GM19239 (cell line): ENCODE data around the gene SIGLEC15.
A peak's percentile ranks its signal among the peaks of the same experiment; 100 is the strongest.
"Not testable (repeated sequence)": the region's sequence is repeated elsewhere in the genome, so short reads cannot be mapped to it uniquely, and the experiment has no call there.

Experiments used
- DNase-seq: peaks from one replicate; pipeline ENCODE4 v3.0.0; 2011; ENCODE audit warnings: low spot score; ENCODE audit not compliant: insufficient read length
- FAIRE-seq: peaks from 2 replicates; lab custom pipeline; 2011; peaks lifted over from hg19 to GRCh38; lab: Jason Lieb, UNC

The SIGLEC15 gene, protein sequence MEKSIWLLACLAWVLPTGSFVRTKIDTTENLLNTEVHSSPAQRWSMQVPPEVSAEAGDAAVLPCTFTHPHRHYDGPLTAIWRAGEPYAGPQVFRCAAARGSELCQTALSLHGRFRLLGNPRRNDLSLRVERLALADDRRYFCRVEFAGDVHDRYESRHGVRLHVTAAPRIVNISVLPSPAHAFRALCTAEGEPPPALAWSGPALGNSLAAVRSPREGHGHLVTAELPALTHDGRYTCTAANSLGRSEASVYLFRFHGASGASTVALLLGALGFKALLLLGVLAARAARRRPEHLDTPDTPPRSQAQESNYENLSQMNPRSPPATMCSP

DNA sequence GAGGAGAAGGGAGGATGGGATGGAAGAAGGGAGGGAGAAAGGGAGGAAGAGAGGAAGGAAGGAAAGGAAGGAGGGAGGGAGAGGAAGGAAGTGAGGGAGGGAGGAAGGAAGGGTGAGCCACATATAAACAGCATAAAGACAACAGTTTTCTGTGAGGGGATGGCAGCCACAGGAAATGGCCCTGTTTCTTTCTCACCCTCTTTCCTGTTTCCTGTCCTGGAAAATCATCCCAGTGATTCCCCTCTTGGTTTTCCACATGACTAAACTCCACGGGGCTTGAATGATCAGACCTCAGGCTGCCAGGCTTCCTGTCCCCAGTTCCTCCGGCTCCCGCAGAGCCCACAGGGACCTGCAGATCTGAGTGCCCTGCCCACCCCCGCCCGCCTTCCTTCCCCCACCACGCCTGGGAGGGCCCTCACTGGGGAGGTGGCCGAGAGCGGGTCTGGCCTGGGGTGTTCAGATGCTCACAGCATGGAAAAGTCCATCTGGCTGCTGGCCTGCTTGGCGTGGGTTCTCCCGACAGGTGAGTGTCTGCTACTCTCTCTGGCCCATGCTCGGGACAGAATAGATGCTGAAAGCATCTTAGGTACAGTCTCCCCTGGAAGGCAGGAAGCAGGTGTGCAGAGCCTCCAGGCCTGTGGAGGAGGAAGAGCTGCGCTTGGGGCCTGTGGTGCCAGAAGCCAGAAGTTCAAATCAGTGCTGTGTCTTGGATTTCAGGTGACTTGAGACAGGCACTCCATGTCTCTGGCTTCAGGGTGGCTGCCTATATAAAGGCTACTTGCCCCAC, at the start of gene SIGLEC15:
Gene SIGLEC15 (plus strand): TSS at position 418 of the 787 bp plus-strand sequence. CDS start 54 bp downstream, at position 472.
- peak; percentile 66 for FAIRE-seq
- no peak for DNase-seq

DNA sequence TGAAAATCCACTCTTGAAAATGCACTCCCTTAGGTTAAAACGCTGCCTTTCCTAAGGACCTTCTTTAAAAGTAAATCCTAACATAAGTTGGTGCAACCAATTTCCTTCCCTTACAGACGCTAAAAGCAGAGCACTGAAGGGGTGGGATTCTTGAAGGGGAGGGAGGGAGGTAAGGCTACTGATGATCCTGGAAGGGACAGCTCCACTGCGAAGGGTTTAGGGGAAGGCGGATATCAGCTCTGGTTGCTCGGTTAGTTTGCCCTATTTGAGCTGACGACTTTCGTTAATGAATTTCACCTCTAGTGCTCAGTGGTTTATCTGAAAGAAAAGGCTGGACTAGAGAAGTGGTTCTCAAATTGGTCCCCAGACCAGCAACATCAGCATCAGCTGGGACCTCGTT, 49.7 kb upstream of the SIGLEC15 start:
- FAIRE-seq (no peak), DNase-seq (no peak)

DNA sequence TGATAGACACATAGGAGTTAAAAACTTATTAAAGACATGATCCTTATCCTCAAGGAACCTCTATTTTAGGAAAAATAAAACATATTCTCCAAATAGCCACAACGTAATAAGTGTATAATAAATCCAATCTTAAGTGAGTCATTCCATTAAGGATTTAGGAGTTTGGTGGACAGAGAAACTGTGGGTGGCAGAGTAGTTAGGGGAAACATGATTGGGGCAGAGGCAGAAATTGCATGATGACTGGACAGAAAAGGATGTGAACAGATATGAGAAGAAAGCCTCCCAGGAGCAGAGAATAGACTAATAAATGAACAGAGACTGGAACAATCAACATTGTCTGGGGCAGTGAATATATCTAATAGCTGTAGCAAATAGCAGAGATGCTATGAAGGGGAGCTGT, 48.1 kb upstream of the SIGLEC15 start:
- no peak for DNase-seq
- FAIRE-seq, result no peak

DNA sequence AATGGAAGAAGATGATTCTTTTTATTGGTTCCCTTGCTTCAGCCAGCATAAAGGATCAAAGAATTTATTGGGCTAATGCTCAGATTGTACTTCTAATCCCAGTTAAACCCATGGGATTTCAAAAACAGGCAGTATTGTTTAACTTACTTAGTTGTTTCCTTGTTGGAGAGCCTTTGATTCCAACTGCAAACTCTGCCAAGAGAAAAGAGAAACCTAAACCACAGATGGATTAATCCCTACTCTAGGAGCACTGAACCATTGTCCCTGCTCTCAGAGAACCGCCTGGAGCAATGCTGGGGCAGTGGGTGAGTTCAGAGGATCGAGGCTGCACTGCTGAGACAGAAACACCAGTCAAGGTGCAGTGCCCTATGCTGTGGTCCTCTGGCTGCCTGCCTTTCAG, 44.9 kb upstream of the SIGLEC15 start:
- no peak for FAIRE-seq

DNA sequence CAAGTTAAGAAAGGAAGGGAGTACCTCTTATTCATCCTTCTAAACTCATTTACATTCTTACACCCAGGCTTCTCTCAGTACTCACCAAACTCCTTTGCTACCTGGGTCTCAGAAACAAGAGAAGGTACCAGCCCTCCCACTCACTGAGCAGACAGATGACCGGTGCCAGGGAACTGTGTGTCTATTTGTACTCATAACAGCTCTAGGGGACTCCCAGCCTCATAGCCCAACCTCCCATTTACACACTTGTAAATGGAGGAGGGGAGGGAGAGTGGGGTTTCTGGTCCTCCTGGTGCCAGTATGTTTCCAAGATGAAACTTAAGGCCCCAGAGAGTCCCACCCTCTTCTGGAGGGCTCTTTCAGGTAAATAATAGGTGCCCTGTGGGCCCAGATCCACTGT, 42.8 kb upstream of the SIGLEC15 start:
- FAIRE-seq, result no peak
- DNase-seq, result no peak

More for the DNA sequence above, 44.9 kb upstream of the SIGLEC15 start:
- DNase-seq, result no peak

DNA sequence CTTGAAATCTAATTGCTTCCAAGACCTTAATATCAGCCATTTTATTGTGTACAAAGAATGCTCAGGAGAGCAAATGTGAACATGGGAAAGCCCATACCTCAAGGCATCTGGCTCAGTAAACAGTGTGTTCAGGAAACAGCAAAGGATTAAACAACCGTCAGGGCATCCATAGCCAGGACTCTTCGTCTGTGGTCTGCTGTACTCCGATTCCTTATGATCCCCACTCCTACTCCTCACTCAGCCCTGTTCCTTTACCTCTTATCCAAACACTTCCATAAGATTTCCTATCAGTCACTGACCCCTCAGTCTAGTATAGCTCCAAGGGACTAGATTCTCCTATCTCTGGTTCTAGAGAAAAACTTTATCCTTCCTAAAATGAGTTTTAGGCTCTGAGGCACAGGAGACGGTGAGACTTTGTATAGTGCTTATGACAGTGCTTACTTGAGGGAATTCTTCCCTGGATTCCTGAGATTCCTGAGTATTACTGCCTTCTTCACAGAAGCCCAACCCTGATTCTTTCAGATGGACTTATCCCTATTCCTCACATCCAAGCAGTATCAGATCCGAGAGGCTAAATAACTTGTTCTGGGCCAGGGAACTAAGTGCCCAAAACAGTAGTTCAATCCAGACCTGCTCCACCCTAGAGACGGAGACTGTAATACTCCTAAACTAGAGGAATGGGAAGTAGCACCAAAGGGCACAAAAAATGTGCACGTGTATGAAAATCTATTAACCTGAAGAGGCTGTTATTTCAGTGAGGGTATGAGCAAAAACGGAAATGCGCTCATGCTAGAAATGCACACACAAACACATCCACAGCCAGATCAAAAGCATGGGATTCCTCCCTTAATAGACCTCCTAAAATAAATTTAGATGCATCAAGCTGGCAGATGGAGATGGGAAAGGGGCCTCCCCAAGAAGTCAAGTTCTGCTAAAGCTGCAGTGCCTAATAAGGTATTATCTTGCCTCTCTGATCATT, 42.1 kb upstream of the SIGLEC15 start:
- FAIRE-seq, result no peak
- no peak for DNase-seq

DNA sequence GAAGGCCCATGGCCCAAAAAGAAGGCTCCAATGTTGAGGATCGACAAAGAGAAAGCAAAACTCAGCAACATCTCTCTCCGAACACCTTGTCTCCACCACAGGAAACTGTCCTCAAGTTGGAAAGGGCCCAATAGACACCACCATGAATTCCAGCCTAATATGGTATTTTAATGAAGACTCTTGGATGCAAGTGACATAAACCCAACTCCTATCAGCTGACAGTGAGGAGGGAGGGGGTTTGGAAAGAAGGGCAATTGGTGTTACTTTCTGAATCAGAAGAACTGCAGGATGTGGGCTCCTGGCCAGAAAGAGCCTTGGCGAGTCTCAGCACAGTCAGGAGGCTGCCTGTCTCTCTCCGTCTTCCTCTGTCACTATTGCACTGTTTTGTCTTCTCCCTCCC, 40.3 kb upstream of the SIGLEC15 start:
- no peak for DNase-seq
- FAIRE-seq, result peak; percentile 51

DNA sequence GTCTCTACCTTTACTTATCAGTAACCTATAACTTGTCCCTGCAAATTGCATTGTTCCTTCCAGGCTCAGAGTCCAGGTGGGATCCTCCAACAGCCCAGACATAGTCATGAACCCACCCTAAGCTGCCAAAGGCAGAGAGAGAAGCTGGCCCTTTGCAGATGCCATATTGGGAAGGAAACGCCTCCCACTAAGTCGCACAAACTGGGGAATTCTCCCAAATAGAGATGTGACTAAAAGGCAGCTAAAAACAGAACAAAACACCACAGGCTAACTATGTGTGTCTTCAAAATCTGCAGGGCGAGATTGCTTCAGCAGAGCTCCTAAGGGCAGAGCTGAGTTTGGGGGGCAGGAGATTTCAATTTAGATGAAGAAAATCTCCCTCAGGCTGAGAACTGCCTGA, 38.5 kb upstream of the SIGLEC15 start:
- FAIRE-seq (no peak), DNase-seq (no peak)

DNA sequence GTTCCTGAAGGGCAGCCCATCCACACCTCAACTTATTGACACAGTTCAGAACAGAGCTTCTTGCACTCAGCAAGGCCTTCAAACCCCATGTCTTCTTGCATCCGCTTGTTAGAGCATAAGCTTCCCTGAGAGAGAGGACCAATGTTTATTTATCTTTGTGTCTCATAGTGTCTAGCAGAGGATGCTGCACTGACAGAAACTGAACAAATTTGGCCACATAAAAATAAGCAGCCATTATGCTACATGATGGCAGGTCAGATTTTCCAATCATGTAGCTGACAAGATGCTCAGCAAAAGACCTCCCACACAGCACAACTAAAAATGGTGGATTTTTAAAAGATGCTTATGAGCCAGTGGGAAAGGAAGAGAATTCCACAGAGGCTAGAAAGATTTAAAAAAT, 38.1 kb upstream of the SIGLEC15 start:
- DNase-seq (no peak), FAIRE-seq (no peak)

DNA sequence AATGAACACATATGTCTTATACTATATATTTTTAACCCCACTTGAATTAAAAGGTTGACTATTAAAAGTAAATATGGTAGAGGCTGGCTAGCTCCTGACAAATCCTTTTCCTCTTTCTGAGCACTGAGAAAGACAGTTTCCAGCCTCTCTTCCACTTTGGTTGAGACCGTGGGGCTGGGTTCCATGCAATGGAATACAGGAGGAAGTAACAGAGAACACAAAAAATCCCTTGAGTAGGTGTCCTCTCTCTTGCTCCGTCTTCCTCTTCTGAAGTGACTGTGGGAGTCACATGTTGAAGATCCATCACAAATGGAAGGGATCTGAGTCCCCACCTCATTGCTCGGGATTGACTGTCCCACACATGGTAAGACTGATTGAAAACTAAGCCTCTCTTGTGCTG, 36.6 kb upstream of the SIGLEC15 start:
- no peak for DNase-seq
- no peak for FAIRE-seq

DNA sequence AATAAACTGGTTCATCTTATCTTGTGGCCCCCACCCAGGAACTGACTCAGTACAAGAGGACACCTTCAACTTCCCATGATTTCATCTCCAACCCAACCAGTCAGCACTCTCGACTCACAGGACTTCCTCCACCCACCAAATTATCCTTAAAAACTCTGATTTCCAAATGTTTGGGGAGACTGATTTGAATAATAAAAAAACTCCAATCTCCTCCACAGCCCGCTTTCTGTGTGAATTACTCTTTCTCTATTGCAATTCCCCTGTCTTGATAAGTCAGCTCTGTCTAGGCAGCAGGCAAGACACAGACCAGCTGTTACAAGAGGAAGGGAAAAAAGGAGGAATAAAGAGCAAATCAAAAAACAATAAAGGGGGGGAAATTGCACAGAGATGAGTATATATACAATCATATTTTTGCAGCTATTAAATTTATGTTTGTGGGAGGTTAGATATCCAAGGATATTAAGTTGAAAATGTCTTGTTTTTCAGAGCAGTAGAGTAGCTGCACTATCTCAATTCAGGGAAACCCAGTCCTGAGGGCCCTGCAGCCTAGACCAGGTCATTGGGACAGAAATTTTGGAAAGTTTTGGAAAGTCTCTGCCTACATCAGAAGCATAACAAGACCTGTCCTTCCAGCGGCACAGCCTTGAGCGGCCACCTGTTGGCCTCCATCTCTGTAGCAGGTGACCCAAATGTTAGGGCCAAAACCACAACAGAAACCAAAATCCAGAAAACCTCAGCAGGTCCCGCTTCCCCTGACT, 32.8 kb upstream of the SIGLEC15 start:
- no peak for FAIRE-seq
- no peak for DNase-seq

DNA sequence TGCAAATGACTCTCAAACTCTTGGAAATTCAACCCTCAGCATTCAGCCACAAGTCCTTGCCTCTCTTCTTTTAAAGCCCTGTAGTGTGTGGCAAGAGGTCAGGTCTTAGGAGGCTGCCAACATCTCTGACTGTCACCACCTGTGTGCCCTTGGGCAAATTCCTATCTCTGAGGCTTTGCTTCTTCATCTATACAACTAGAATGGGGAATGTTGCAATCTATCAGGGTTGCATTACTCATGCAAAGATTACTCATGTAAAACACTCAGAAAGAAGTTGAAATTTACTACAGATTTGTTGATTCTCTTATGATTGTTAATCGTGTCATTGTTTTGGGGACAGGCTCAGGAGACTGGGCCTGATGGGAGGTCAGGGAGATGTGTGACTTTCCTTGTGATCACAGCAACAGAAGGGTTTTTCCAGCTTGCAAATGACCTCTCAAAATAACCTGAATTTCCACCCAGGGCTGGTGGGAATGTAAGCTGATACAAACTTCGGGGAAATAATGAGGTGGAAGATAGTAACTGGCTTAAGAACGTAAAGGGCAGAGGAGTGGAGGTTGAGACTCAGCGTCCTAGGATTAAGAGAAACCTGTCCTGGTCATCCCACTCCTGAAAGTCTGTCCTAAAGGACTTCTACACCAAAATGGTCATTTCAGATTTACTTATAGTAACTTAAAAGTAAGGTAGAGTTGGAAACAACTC, 32.1 kb upstream of the SIGLEC15 start:
- FAIRE-seq, result no peak

DNA sequence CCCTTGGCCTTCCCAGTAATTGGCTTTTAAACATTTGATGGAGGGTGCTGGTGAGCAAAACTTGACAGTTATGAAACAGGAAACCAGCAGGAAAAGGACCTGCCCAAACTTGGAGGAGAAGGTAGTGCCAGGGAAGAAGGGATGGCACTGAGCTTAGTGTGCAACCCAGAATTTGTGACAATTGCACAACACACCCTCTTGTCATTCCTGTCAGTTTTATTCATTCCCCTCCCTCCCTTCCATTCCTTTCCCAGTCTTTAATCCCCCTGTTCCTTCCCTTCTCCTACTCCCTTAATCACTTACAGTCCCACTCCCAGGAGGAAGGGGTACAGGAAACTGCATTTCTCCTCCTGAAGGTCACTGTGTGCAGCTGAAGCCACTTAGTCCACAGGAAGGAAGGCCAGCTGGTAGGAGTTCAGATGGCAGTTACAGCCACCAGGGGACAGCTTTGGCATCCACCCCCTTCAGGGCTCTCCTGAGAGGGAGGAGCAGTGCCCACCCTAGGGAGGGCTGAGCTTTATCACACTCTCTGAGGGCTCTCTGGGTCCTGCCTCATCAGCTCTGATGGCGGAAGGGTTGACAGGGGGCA, 24.0 kb upstream of the SIGLEC15 start:
- FAIRE-seq, result no peak
- DNase-seq, result no peak

More for the DNA sequence above, 32.1 kb upstream of the SIGLEC15 start:
- DNase-seq, result no peak

DNA sequence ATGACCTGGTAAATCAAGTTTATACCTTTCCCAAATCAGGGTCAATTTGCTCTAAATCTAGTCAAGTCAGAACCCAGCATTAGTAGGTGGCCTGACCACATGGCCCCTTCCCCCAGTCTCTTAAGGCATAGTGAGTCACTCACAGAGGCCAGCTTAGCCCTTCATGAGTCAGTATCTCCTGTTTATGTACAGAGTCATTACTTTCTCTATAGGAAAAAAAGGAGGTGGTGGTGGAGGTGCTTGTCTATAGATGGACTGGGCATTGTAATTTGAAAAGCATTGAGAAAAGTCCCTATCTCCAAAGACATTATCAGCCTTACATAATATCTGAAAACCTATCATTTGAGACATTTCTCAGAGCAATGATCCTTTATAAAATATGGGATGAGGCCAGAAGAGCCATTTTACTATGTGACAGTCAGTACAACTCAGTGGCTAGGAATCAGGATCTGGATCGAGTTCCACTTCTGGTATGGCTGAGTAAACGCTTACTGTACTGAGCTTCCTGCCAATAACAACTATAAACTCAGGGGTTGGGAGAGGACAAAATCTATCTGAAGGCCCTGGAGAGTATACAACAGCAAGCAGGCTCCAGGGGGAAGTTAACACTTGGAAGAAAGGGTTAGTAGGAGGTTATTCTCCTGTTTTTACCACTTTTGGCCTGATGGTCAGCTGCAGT, 22.5 kb upstream of the SIGLEC15 start:
- DNase-seq (no peak), FAIRE-seq (no peak)

DNA sequence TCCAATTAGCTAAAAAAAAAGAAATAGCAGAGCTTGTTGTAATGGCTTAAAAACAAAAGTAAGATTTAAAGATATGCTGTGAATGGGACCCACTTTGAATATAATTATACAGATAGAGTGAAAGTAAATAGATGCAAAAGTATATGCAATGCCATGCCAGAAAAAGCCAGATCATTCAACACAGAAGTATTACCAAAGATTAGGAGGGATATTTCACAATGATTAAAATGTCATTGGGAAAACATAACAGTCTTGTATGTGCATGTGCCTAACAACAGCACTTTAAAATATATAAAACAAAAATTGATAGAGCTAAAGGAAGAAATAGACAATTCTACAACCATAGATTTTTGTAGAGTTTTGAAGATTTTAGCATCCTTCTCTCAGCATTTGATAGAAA, 19.9 kb upstream of the SIGLEC15 start:
- no peak for DNase-seq
- FAIRE-seq, result no peak

DNA sequence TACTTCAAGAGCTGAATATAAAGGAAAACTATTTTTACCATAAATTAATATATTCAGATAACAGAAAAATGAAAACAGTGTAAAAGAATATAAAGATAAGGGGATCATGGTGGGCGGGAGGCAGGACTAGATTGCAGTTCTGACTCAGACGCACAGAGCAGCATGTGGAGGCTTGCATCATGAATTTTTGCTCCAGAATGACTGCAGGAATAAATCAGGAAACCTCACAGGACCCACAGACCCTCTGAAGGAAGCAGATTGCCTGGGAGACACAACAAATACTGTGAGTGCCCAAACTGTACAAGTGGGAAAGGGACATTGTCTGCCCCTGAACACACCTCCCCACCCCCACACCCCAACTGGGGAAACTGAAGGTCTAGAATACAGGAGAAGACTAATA, 19.2 kb upstream of the SIGLEC15 start:
- no peak for FAIRE-seq
- no peak for DNase-seq

DNA sequence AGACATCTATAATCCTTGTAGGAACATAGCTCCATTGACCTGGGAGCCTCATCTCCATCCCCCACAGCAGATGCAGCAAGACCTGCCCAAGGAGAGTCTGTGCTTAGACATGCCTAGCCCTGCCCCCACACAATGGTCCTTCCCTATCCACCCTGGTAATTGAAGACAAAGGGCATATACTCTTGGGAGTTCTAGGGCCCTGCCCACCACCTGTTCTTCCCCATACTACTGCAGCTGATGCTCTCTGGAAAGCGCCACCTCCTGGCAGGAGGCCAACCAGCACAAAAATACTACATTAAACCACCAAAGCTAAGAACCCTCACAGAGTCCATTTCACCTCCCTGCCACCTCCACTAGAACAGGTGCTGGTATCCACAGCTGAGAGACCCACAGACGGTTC, 18.3 kb upstream of the SIGLEC15 start:
- not testable (repeated sequence) for DNase-seq
- FAIRE-seq, result peak; percentile 64

DNA sequence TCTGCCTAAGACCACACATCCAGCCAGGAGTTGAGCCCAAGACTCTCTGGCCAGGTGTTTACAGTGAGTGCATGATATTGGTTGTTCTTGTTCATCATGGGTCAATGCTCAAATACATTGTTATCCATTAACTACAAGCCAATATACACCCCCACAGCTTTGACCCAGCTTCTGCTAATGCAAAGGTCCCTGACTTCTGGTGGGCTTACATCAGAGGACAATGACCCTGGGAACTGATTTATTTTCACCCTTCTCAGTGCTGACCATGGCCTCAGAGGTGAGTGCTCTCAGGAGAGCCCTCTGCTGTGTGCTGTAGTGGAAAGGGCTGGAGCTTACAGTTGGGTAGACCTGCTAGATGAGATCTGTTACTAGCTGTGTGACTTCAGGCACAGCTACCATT, 10.7 kb upstream of the SIGLEC15 start:
- not testable (repeated sequence) for FAIRE-seq, DNase-seq
